LNCaP clone FGC (cell line): Measurements from ENCODE around the gene ATP6V1E1.
"Not testable (repeated sequence)": the region's sequence is repeated elsewhere in the genome, so short reads cannot be mapped to it uniquely, and the experiment has no call there.

Experiments
- DNase-seq: peaks from one replicate; pipeline ENCODE4 v3.0.0-alpha.2; 2011; ENCODE audit warnings: low read depth
- H3K4me3 ChIP-seq: 2 replicates; pipeline ENCODE4 v1.5.1; 2011; ENCODE audit warnings: mild to moderate bottlenecking, low read depth, low read length, control low read depth
- TF ChIP-seq, protein P1 (sequence below): IDR thresholded peaks from 2 replicates; pipeline ENCODE4 v1.5.1; 2012; ENCODE audit warnings: mild to moderate bottlenecking; ENCODE audit not compliant: control insufficient read depth, insufficient read depth; ENCODE audit errors: extremely low read depth

The ATP6V1E1 gene

DNA sequence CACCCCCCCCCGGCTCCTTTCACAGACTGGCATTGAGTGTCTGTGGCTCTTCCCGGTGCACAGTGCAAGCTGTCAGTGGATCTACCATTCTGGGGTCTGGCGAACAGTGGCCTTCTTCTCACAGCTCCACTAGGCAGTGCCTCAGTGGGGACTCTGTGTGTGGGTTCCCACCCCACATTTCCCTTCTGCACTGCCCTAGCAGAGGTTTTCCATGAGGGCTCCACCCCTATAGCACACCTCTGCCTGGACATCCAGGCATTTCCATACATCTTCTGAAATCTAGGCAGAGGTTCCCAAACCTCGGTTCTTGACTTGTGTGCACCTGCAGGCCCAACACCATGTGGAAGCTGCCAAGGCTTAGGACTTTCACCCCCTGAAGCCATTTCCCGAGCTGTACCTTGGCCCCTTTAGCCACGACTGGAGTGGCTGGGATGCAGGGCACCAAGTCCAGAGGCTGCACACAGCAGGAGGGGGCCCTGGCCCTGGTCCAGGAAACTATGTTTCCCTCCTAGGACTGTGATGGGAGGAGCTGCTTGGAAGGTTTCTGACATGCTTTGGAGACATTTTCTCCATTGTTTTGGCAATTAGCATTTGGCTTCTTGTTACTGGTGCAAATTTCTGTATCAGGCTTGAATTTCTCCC, 36.0 kb upstream of the ATP6V1E1 start:
- TF ChIP-seq, protein P1, sequence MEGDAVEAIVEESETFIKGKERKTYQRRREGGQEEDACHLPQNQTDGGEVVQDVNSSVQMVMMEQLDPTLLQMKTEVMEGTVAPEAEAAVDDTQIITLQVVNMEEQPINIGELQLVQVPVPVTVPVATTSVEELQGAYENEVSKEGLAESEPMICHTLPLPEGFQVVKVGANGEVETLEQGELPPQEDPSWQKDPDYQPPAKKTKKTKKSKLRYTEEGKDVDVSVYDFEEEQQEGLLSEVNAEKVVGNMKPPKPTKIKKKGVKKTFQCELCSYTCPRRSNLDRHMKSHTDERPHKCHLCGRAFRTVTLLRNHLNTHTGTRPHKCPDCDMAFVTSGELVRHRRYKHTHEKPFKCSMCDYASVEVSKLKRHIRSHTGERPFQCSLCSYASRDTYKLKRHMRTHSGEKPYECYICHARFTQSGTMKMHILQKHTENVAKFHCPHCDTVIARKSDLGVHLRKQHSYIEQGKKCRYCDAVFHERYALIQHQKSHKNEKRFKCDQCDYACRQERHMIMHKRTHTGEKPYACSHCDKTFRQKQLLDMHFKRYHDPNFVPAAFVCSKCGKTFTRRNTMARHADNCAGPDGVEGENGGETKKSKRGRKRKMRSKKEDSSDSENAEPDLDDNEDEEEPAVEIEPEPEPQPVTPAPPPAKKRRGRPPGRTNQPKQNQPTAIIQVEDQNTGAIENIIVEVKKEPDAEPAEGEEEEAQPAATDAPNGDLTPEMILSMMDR = no peak
- no peak for DNase-seq
- H3K4me3 ChIP-seq = no peak overlapping the region

DNA sequence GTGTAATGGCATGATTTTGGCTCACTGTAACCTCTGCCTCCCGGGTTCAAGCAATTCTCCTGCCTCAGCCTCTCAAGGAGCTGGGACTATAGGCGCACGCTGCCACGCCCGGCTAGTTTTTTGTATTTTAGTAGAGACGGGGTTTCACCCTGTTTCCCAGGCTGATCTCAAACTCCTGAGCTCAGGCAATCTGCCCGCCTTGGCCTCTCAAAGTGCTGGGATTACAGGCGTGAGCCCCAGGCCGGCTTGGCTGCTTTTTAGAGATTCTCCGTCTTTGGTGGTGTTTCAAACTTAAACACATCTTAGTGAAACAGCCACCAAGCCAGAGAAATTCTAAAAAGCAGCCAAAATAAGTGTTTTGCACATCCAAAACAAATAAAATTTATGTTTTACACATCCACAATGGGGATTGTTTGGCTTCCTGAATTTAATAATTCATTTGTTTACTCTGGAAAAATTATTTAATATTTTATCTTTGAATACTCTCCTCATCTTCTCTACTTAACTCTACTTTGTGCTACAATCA, 28.4 kb upstream of the ATP6V1E1 start:
- DNase-seq = no peak
- TF ChIP-seq, protein P1 = no peak
- H3K4me3 ChIP-seq = no peak overlapping the region

DNA sequence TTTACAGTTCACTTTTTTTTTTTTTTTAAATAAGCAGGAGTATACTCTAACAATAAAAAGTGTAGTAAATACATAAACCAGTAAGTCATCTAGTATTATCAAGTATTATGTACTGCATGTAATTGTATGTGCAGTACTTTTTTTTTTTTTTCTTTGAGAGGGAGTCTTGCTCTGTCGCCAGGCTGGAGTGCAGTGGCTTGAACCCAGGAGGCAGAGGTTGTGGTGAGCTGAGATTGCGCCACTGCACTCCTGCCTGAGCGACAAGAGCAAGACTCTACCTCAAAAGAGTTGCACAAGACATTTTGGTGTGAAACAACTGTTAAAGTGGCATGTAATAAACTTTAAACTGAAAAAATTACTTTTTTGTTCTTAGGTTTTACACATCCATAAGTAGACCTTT, 26.7 kb upstream of the ATP6V1E1 start:
- no peak overlapping the region for H3K4me3 ChIP-seq
- DNase-seq = no peak
- TF ChIP-seq, protein P1 = no peak

DNA sequence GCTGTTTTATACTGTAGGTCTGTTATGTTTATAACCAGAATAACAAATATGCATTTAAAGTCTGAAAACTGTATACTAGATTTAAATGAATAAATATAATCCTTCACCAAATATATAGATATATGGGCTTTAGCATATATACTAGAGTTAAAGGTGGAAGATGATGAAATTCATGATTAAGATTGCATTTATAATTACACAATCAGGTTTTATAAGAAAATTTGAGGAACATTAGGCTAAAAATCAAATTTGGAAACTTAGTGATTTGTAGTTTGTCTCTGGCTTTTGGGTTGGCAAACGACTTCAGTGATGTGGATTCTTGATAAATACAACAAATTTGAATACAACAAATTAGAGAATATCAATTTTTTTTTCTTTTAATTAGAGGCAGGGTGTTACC, 20.0 kb upstream of the ATP6V1E1 start:
- TF ChIP-seq, protein P1 = no peak
- no peak overlapping the region for H3K4me3 ChIP-seq
- DNase-seq = no peak

DNA sequence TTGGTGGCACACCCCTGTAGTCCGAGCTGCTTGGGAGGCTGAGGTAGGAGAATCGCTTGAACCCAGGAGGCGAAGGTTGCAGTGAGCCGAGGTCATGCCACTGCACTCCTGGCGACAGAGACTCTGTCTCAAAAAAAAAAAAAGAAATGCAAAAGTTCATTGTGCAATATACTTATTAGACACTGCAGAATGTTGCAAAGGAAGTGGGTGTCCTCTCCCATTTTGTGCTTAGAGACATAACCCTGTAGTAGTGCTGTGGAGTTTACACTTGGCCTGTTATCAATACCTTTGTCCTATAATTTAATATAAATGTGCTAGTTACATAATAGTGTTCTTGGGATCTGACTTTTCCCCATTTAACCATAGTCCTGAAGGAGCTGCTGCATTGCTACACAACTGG, 19.4 kb upstream of the ATP6V1E1 start:
- no peak for DNase-seq
- TF ChIP-seq, protein P1 = no peak

DNA sequence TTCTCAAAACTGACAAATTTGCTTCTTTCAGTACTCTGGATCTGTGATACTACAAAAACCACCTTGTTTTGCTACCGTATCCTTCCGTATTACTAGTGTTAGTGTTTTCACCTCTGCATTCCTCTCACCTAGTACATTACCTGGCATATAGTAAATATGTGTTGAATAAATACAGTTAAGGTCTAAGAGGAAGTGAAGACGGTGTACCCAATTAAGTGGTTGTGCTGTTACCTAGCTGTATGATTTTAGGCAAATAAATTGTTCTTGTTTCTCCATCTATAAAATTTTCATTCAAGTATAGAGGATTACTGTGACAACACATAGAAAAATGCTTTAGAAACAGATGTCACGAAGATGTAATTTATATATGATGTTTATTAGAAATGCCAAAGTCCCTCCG, 18.9 kb upstream of the ATP6V1E1 start:
- TF ChIP-seq, protein P1 = no peak
- H3K4me3 ChIP-seq = no peak overlapping the region
- peak; percentile 81 for DNase-seq

More for the DNA sequence above, 19.4 kb upstream of the ATP6V1E1 start:
- no peak overlapping the region for H3K4me3 ChIP-seq

DNA sequence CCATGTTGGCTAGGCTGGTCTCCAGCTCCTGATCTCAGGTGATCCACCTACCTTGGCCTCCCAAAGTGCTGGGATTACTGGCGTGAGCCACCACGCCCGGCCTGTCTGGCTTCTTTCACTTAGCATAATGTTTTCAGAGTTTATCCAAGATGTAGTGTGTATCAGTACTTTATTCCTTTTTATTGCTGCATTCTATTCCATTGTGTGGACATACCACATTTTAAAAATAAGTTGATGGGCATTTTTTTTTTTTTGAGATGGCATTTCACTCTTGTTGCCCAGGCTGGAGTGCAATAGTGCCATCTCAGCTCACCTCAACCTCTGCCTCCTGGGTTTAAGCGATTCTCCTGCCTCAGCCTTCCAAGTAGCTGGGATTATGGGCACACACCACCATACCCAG, 13.8 kb upstream of the ATP6V1E1 start:
- DNase-seq, H3K4me3 ChIP-seq: not testable (repeated sequence)

DNA sequence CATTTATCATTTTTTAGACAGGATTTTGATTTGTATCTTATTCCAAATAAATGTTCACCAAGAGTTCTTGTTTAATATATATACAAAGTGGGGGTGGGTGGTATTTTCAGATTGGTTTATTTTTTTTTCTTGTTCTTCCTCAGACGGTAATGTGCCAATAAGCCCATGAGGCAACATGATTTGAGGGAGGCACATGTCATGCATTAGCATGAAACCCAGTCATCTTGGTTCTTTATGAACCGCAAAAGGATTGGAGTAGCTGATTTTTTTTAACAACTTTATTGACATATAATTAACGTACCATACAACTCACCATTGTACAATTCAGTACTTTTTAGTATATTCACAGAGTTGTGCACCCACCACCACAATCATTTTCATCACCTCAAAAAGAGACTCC, 12.7 kb upstream of the ATP6V1E1 start:
- no peak for DNase-seq
- H3K4me3 ChIP-seq = no peak overlapping the region
- TF ChIP-seq, protein P1 = no peak
